HG03457 (cell line): ENCODE data around the gene CDH16.

ENCODE experiments used
- ATAC-seq: cut with Tn5 transposase; IDR thresholded peaks from one replicate; pipeline ENCODE4 v1.9.1; 2021; ENCODE audit warnings: moderate number of reproducible peaks; ENCODE audit not compliant: unreplicated experiment

CDH16 gene

DNA sequence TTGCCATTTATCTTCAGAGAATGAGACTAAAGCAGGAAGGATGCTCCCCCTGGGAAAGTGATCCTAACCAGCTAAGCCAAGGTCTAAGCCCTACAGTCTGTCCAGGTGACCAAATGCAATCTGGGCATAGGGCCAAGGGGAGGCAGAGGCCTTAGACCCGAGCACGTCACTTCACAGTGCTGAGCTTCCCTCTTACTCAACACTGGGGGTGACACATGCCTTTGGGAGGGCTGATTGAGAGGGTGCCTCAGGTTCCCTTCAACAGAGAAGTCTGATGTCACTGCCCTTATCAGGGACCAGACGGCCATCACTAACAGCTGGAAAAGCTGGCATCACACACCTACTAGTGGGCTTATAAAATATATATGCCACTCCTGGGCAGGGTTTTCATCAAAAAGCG is 11.5 kb upstream of the CDH16 start:
- ATAC-seq = no peak

DNA sequence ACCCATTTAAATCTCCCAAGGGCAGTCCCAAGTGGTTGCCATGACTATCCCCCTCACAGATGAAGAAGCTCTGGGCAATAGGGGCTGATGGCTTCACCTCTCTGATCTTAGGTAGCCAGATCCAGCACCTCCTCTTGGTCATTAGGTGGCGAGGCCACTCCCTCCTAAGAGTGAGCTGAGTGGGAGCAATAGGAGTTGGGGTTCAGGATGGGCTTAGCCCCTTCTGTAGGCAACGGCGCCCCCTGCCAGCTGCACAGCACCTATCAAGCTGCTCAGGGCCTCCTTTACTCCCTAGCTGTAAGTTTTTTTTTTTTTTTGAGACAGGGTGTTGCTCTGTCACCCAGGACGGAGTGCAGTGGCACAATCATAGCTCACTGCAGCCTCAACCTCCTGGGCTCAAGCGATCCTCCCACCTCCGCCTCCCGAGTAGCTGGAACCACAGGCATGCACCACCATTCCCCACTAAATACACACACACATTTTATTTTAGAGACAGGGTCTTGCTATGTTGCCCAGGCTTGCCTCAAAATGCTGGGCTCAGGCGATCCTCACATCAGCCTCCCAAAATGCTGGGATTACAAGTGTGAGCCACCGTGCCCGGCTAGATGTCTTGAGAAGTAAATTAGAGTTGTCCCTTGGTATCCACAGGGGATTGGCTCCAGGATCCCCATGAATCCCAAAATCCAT is 10.2 kb upstream of the CDH16 start:
- ATAC-seq = no peak

DNA sequence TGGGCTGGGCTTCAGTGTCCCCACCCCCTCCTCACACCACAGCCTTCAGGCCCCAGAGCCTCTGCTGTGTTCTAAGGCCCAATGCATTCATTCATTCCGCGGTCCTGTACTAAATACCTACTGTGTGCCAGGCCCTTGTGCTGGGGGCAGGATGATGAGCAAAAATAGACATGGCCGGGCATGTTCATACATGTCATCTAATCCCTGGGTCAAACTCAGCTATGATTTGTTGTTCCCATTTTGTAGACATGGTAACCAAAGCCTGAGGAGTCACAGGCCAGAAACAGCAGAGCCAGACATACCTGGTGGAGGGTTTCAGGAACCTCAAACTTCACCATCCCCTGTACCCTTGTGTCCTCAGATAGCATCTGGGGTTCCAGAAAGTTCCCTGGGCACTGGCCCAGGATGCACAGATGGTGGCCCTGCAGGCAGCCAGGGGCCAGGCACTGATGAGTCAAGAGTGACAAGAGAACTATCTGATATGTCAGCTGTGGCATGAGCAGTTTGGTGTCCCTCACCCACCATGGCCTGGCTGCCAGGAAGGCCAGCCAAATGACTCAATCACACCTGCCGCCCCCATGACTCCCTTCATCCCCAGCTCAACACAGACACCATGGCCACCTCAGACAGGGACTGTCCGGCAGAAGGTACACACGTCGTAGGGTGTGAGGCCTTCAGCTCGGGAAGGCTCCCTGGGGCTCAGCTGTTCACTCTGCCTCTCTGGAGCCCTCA is 9.4 kb upstream of the CDH16 start:
- ATAC-seq = no peak

DNA sequence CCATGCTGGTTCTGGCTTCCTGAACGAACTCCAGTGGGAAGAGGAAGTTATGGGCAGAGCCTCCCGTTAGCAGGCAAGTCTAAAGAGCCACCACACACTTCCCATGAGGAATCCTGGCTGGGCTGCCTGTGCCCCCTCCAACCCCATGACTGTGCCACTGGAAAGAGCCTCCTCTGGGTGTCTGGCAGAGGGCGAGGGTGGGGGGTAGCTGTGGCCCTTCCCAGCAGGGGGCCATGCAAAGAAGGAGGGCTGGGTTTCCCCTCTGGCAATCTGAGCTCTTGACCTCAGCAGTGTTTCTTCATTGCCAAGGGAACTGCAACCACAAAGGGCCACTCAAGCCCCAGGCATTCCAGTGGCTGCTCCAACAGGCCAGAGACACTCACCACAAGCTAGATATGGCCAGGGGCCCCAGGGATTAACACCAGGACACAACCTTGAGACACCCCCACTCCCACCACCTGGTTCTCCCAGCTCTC is 8.3 kb upstream of the CDH16 start:
- no peak for ATAC-seq

DNA sequence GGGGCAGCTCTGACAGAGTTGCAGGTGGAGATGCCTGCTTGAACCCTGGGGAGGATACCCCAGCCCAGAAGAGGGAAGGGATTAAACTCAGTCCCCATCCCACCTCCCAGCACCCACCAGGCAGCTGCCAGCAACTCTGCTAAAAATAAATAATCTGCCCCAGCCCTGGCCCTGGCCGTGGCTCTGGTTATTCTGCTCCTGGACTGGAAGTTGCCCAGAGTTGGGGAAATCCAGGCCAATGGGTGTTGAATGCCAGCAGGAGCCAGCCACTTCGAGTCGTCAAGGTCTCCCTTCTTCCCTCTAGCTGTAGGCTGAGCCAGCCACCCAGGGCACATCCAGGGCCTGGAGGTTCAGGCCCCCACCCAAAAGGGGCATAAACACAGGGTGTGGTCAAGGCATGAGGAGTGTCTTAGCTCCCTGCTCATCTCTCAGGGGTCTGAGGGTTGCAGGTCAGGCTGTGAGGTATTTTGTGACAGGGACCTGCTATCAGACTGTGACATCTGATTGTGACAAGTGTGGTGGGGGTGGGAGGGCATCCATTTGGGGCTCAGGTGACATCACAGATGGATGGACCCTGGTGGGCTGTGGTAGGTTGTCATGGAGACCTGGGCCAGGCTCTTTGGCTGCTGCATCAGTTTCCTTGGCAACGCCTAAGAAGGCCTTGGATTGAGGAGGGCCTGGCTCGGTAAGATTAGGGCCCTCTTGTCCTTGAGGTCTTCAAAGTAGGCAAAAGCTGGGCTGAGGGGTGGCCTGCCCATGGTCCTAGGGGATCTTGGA is 7.7 kb upstream of the CDH16 start:
- ATAC-seq = no peak

DNA sequence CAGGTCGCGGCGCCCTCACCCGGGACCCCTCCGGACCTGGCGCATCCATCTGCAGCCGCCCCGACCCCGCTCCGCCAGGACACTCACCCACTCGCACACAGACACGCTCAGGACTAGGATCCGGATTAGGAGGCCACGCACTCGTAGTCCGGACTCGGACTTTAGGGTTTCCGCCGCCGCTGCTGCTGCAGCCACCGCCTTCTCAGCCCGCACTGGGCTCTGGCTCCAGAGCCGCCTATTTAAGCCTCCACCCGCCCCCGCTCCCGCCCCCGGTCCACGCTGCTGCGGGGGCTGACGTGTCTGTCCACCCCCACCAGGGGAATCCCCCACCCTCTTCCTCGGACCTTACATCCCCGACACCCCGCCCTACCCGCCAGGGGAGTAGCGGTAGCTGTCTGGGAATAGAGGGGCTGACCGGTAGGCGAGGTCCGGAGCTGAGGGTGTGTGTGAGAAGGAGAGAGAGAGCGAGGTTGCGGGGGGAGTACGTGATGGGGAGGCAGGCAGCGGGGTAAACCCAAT is 6.7 kb upstream of the CDH16 start, which contains the start of gene RRAD:
Gene RRAD (minus strand): TSS at position 214 of the 519 bp plus-strand sequence. CDS start 356 bp downstream, outside the sequence.
- ATAC-seq = no peak

DNA sequence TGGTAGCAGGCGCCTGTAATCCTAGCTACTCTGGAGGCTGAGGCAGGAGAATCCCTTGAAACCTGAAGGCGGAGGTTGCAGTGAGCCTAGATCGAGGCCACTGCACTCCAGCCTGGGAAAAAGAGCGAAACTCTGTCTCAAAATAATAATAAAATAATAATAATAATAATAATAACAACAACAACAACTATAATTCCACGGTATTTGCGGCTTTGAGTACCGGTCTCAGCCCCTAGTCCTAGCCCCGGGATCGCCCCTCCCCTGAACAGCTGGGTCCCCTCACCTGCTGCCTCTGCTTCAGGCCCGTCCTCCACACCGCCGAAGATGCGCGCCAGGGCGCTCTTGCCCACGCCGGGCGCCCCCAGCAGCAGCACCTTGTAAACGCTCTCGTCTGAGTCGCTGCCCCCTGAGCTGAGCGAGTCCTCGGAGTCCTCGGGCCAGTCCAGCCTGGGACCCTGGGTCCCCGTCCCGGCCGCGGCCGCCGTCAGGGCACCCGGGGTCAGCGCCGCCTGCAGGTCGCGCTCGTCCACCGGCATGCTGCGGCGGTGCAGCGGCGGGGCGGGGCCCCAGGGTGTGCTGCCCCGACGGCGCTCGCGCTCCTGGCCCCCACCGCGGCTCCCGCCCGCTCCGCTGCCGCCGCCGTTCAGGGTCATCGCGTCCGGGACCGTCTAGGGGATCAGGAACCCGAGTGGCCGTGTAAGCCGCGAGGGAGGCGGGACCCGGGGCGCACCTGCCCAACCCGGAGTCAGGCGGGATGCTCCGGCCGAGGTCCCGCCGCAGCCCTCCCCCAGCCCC is 6.0 kb upstream of the CDH16 start:
- no peak for ATAC-seq

DNA sequence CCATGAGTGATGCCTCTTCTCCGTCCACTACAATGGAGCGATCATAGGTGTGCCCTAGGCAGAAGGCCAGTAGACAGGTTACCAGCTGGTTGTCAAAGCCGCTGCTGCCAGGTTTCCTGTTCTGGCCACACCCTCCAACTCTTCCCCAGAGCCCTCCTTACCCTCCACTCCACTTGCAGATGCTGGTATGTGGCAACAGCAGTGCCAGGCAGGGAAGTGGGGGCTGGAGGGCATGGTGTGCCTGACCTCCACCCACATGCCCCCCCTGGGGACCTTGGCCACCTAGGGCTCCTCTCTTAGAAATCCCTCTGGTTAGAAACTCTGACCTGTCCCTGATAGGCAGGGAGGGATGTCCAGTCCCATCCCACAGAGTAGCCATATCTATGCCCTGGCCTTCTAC is 5.2 kb upstream of the CDH16 start:
- no peak for ATAC-seq

DNA sequence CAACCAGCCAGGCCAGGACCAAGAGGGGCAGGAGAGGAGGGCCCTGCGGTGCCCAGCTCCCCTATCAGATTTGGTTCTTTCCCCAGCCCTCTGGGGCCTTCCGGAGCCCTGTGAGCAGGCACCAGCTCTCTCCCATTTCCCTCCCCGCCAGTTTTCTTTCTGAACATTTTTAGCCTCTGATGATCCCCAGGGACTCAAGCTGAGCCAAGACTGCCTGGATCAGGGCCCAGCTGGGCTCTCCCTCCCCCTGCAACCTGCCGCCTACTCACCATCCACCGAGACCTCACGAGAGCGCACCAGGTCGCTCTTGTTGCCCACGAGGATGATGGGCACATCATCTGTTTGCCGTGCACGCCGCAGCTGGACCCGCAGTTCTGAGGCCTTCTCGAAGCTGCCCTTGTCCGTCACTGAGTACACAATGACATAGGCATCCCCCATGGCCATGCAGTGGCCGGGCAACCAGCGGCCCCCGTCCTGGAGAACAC is 4.6 kb upstream of the CDH16 start:
- no peak for ATAC-seq

DNA sequence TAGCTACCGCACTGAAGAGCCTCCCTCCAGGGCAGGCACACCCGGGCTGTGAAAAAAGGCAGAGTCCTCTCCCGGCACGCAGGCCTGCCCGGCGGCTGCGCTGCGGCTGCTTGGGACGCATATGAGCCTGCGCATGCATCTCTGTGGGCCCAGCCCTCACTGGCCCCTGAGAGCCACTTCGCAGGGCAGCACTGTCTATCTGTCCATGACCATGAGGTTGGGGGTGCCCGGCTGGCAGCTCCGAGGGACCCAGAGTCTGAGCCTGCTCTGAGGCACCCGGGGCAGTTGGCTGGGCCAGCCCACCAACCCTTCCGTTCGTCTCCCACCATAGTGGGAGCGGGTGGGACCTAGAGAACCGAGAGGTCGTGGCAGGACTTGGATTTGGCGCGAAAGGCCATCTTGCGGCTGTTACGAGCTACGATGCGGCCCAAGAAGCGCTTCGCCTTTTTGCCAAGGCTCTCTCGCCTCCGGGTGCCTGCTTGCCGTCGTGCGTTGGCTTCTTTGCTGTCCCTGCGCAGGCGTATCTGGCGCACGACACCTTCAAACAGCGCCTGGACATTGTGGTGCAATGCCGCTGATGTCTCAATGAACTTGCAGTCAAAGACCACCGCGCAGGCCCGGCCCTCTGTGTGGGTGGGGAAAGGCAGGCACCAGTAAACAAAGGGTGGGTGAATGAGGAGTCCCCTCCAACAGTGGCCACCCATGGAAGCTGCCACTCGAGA is 3.2 kb upstream of the CDH16 start:
- ATAC-seq = no peak

DNA sequence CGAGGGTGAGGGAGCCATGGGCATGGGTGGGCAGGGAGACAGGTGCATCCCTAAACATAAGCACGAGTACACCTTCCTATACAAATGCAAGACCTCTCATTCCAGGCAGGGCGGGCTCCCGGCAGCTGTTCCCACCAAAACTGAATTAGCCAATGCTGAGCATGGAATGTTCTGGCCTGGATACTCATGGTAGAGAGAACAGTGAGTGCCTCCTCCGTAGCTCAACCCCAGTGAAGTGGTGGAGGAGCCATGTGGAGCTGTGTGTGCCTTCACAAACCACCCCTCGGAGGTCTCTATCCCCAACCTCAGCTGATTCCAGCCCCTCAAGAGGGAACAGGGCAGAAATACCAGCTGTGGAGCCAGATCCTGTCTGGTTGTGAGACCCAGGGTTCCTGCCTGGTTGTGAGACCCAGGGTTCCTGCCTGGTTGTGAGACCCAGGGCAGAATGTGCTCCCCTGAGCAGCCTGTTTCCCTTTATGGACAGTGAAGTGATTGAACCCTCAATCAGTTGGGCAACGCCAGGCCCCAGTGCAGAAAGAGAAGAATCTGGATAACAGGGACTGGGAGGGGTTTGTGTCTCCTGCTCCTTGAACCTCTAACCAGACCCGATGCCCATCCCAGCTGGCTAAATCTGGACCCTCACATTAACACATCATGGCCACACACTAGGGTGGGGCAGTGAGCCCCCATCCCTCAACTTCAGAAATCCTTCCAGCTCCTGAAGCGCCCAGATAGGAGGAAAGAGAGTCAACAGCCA is 2.4 kb upstream of the CDH16 start:
- ATAC-seq = no peak

DNA sequence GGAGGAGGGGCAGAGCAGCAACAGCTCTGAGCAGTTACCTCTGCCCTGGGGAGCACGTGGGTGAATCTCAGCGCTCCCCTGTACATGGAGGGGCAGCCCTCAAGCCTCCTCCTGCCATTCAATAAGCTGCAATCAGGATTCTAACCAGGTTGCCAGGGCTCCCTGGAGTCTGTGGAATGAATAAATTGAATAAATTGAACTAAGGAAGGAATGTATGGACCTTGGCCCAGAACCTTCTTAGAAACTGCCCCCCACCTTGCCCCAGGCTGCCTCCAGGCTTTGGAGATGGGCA is 1.6 kb upstream of the CDH16 start:
- ATAC-seq = no peak

DNA sequence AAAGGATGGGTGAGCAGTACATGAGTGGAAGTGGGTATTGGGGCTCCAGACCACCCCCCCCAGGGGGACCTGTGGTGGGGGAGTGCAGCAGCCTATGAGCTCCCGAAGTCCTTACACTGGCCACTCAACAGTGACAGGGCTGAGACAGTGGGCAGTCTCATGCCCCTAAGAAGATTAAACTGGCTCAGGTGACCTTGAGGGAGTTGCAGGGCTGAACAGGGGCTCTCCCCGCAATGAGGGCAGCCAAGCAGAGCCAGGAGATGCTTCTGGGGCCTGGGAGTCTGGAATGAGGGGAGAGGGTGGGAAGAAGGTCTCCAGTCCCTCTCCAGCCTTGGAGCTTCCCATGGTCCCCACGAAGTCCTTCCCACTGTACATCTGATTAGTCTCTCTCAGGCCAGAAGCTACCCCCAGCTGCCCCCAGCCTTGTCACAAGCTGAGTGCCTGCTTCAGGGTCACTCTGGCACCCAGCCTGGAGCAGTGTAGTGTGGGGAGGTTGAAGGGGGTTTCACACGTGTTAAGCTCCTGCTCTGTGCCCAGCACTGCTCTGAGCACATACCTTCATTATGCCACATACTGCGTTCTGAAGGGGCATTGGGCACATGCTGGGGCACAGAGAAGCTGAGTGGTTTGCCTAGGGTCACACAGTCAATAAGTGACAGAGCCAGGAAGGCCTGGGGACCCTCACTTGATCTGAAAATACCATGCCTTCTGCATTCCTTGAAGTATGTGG is 1.0 kb upstream of the CDH16 start:
- ATAC-seq = no peak

DNA sequence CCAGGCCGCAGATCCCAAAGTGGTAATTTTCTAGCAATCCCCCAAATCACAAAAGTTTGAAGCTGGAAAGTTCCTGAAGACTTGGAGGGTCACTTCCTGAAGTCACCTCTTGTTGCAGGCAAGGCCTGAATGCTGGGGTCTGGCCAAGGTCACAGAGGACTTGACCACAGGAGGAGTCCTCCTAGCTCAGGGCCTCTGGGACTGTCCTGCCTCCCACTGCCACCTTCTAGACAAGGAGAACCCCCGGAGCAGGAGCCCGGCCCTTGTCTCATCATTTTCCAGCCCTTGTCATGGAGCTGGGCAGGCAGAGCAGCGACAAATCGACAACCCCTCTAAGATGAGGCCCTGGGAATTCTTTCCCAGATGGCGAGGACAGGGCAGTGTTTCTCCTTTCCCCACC is 330 bp downstream of the CDH16 start:
- no peak for ATAC-seq

DNA sequence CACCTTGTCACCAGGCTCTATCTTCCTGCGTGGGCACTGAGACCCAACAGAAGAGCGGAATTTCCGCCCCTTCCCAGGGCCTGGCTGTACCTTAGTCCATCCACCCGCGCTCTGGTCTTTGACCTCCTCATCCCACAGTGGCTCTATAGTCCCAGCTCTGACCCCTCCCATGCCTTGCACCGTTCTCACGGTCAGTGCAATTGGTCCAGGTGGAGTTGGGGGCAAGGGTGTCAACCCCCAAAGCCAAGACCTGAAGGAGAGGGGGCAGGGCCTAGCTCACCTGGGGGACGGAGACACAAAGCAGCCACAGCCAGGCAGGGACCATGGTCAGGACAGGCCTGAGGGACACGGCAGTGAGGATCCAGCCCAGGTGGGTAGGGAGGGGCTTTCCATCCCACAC is 944 bp downstream of the CDH16 start:
- ATAC-seq = no peak

DNA sequence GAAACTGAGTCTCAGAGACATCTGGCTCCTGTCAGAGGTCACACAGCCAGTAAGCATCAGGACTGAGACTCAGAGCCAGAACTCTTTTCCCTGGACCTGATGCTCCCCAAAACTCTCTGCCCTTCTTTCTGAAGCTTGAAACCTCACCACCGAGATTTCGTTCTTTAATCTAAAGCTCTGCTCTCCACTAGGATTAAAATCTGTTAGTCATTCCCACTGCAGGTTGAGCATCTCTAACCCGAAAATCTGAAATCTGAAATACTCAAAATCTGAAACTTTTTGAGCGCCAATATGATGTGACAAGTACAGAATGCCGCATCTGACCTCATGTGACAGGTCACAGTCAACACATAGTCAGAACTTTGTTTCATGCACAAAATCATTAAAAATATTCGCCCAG is 2.2 kb downstream of the CDH16 start:
- no peak for ATAC-seq

DNA sequence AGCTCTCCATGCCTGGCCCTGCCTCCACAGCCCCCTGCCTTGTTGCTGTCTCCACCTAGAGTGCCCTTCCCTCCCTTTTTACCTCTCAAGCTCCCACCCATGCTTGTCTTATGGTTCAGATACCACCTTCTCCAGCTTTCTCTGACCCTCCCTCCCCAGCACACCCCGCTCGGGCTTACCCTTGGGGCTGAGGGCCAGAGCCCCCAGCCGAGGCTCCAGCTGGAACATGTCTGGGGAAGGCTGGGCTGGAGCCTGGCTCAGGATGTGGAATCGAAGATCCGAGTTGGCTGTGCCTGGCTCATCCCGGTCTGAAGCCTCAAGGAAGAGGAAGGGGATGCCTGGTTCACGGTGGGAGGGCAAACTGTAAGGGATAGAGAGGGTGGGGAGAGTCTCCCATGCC is 3.6 kb downstream of the CDH16 start:
- ATAC-seq = no peak

DNA sequence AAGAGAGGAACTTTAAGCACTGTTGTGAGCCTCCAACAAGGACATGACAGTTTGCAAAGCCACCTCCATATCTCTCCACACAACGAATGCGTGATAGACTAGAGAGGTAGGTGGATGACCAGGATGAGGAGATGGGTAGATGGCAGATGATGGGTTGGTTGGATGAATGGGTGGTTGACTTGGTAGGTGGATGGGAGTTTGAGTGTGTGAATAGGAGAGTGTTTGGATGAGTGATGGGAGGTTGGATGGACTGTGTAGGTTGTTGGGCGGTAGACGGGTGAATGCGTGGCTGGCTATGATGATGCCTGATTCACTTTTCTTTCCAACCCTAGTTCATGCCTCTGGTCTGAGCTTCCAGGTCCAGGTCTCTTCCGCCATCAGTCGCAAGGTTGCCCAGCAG is 4.1 kb downstream of the CDH16 start:
- ATAC-seq = no peak

DNA sequence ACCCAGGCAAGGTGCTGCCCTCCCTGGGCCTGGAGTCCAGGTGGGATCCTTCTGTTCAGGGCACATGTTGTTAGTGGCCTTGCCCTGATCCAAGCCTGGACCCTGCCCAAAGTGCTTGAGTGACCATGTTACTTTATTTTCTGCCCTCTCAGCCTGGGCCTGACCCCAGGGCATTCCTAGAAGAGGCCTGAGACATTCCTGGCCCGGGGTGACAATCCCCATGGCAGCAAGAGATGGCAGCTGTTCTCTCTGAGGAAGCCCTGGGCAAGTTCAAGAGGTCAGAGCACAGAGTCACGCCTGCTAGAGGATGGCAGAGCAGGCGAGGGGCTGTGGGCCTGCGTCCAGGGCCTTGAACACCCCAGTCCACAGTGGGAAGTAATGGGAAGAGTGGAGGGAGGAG is 5.0 kb downstream of the CDH16 start:
- no peak for ATAC-seq
